Activated T-helper 1 cell treated with anti-CD3 and anti-CD28 coated beads, Interleukin-12 subunit alpha, Interleukin-12 subunit beta, Interleukin-2, Interleukin-4 antibody, amounts not matched to agents 30 ng/mL and 10 ng/mL and 1 ng/mL, durations not matched to agents 14 hours and 24 hours and 36 hours (primary cell): ENCODE data around the gene RCN1. TPM values are rescaled to one million over a fixed set of nuclear protein-coding genes. Genes with fewer than 3 reads are reported as not detected.

Experiments
- DNase-seq: peaks from one replicate; pipeline ENCODE4 v3.0.0; 2021; ENCODE audit warnings: low spot score
- H3K27ac Mint-ChIP-seq: one replicate; pipeline ENCODE4 v1.8.0; 2021; ENCODE audit warnings: mild to moderate bottlenecking, mixed read lengths
- H3K27me3 Mint-ChIP-seq: one replicate; pipeline ENCODE4 v1.8.0; 2022; ENCODE audit warnings: mild to moderate bottlenecking, moderate library complexity, mixed read lengths; ENCODE audit not compliant: insufficient read depth
- H3K36me3 Mint-ChIP-seq: one replicate; pipeline ENCODE4 v1.8.0; 2021; ENCODE audit warnings: low read depth, mixed read lengths
- H3K4me1 Mint-ChIP-seq: one replicate; pipeline ENCODE4 v1.8.0; 2021; ENCODE audit warnings: low read depth, mixed read lengths
- H3K4me3 Mint-ChIP-seq: one replicate; pipeline ENCODE4 v1.8.0; 2021; ENCODE audit warnings: mild to moderate bottlenecking, moderate library complexity, mixed read lengths
- H3K9me3 Mint-ChIP-seq: one replicate; pipeline ENCODE4 v1.8.0; 2021; ENCODE audit warnings: mixed read lengths
- intact Hi-C: fragments of 100-400 bp; cut with micrococcal nuclease; formaldehyde crosslinking; loops from one replicate; pipeline ENCODE4 v1.15.1; 2024
- total RNA-seq: library from RNA; stranded (reverse); gene quantifications from 2 replicates; pipeline ENCODE4 v1.2.3, GENCODE V29; 2022

RCN1 gene
- total RNA-seq, 1 donor from 2014 or later, result 36.5 TPM

- Mint-ChIP-seq H3K27me3 (peaks cover 5% of the 10 kb centered on the region), H3K4me3 (no peak overlapping the region), H3K9me3 (no peaks in the 10 kb centered on the region), H3K36me3 (no peaks in the 10 kb centered on the region), H3K4me1 (no peaks in the 10 kb centered on the region), H3K27ac (no peak overlapping the region)
- DNase-seq, result no peak
- intact Hi-C loops, result no loop called here
Observed at GRCh38 chr11:32153747-32154146, 62.9 kb downstream of the RCN1 start.

GRCh38 chr11:32154275-32154674 is 63.4 kb downstream of the RCN1 start:
- no peaks in the 10 kb centered on the region for H3K9me3 Mint-ChIP-seq
- intact Hi-C loops, result no loop called here

More at GRCh38 chr11:32154275-32154674, 63.4 kb downstream of the RCN1 start:
- peaks cover 5% of the 10 kb centered on the region for H3K27me3 Mint-ChIP-seq
- no peaks in the 10 kb centered on the region for H3K4me1 Mint-ChIP-seq
- no peak for DNase-seq
- no peak overlapping the region for H3K4me3 Mint-ChIP-seq
- no peaks in the 10 kb centered on the region for H3K36me3 Mint-ChIP-seq
- no peak overlapping the region for H3K27ac Mint-ChIP-seq
